Measurements from ENCODE around the gene ATXN2.
A peak's percentile ranks its signal among the peaks of the same experiment; 100 is the strongest.

ATXN2 gene

GRCh38 chr12:111458546-111459172 lies 140.5 kb downstream of the ATXN2 start:
- no peak for TF ChIP-seq CTCF (IDR thresholded peaks at IDR 0.05)
- peaks cover 0 to 18% (median 10%) of the 10 kb centered on the region in 4 donors for H3K4me1 ChIP-seq
- H3K9me3 ChIP-seq = no peaks in the 10 kb centered on the region
- intact Hi-C loops (cut with DNase I; ENCODE audit: low total_unique reads) = loop anchor here (5.0 kb wide), 1 partner anchor 1751 kb away; no protein-coding TSS in a partner anchor
- DNase-seq = peak in 1 of 2 donors; percentile 25
- peaks cover 27 to 74% (median 73%) of the 10 kb centered on the region in 3 donors for H3K36me3 ChIP-seq
- no peaks in the 10 kb centered on the region for H3K27me3 ChIP-seq
- H3K4me3 ChIP-seq = no peak overlapping the region
- no peak overlapping the region for H3K27ac ChIP-seq

- peaks cover 38 to 79% (median 76%) of the 10 kb centered on the region in 3 donors for H3K36me3 ChIP-seq
- no peaks in the 10 kb centered on the region for H3K27me3 ChIP-seq
- H3K9me3 ChIP-seq = no peaks in the 10 kb centered on the region
- H3K27ac ChIP-seq = no peak overlapping the region
- peaks cover 0 to 18% (median 10%) of the 10 kb centered on the region in 4 donors for H3K4me1 ChIP-seq
- no peak overlapping the region for H3K4me3 ChIP-seq
- peak in 1 of 2 donors; percentile 19 for DNase-seq
- no peak for TF ChIP-seq CTCF (IDR thresholded peaks at IDR 0.05)
- intact Hi-C loops (cut with DNase I; ENCODE audit: low total_unique reads) = loop anchor here (5.0 kb wide), 1 partner anchor 1750 kb away; no protein-coding TSS in a partner anchor
Measured at GRCh38 chr12:111457577-111457976, 141.5 kb downstream of the ATXN2 start.

GRCh38 chr12:111457071-111457470 lies 142.0 kb downstream of the ATXN2 start:
- Histone ChIP-seq H3K27me3 (no peaks in the 10 kb centered on the region), H3K4me1 (peaks cover 0 to 18% (median 10%) of the 10 kb centered on the region in 4 donors), H3K9me3 (no peaks in the 10 kb centered on the region), H3K27ac (no peak overlapping the region), H3K36me3 (peaks cover 41 to 82% (median 81%) of the 10 kb centered on the region in 3 donors), H3K4me3 (no peak overlapping the region)
- intact Hi-C loops (cut with DNase I; ENCODE audit: low total_unique reads) = loop anchor here (5.0 kb wide), 1 partner anchor 1750 kb away; no protein-coding TSS in a partner anchor
- TF ChIP-seq CTCF (IDR thresholded peaks at IDR 0.05) = no peak
- DNase-seq = no peak

GRCh38 chr12:111455448-111456320 lies 143.4 kb downstream of the ATXN2 start:
- peaks cover 36 to 90% (median 83%) of the 10 kb centered on the region in 3 donors for H3K36me3 ChIP-seq
- DNase-seq = peak in 1 of 2 donors; percentile 61
- no peak overlapping the region for H3K4me3 ChIP-seq
- intact Hi-C loops (cut with DNase I; ENCODE audit: low total_unique reads) = loop anchor here (2.0 to 5.0 kb wide), 2 partner anchors 59 to 1748 kb away; no protein-coding TSS in a partner anchor
- peak overlapping the region in 1 of 2 donors; percentile 39 for H3K27ac ChIP-seq
- H3K4me1 ChIP-seq = peaks cover 0 to 13% (median 10%) of the 10 kb centered on the region in 4 donors
- H3K9me3 ChIP-seq = no peaks in the 10 kb centered on the region
- no peaks in the 10 kb centered on the region for H3K27me3 ChIP-seq
- TF ChIP-seq CTCF (IDR thresholded peaks at IDR 0.05) = no peak

- peak in 1 of 2 donors; percentile 29 for DNase-seq
- Histone ChIP-seq H3K9me3 (no peaks in the 10 kb centered on the region), H3K27ac (no peak overlapping the region), H3K27me3 (no peaks in the 10 kb centered on the region), H3K36me3 (peaks cover 29 to 94% (median 85%) of the 10 kb centered on the region in 3 donors), H3K4me1 (peaks cover 0 to 13% (median 10%) of the 10 kb centered on the region in 4 donors), H3K4me3 (no peak overlapping the region)
- no peak for TF ChIP-seq CTCF (IDR thresholded peaks at IDR 0.05)
- intact Hi-C loops (cut with DNase I; ENCODE audit: low total_unique reads) = loop anchor here (2.0 to 5.0 kb wide), 2 partner anchors 58 to 1748 kb away; no protein-coding TSS in a partner anchor
Measured at GRCh38 chr12:111454716-111455447, 144.2 kb downstream of the ATXN2 start.
